ENCODE measurements around the gene ACSL1.
A peak's percentile ranks its signal among the peaks of the same experiment; 100 is the strongest.
"Not testable (repeated sequence)": the region's sequence is repeated elsewhere in the genome, so short reads cannot be mapped to it uniquely, and the experiment has no call there.

ACSL1 gene

GRCh38 chr4:184756399-184756798, 69.4 kb downstream of the ACSL1 start:
- no peak for DNase-seq (ENCODE audit: low read depth in 3 of 3, low spot score in 1 of 3)

GRCh38 chr4:184755278-184755677, 70.5 kb downstream of the ACSL1 start:
- DNase-seq (ENCODE audit: low read depth in 3 of 3, low spot score in 1 of 3): no peak

GRCh38 chr4:184752496-184753275, 73.1 kb downstream of the ACSL1 start:
- DNase-seq (ENCODE audit: low read depth in 3 of 3, low spot score in 1 of 3): no peak

GRCh38 chr4:184751585-184751956, 74.2 kb downstream of the ACSL1 start:
- no peak for DNase-seq (ENCODE audit: low read depth in 3 of 3, low spot score in 1 of 3)

- no peak for DNase-seq (ENCODE audit: low read depth in 3 of 3, low spot score in 1 of 3)
These were observed 74.7 kb downstream of the ACSL1 start for GRCh38 chr4:184750926-184751584.

- no peak for DNase-seq (ENCODE audit: low read depth in 3 of 3, low spot score in 1 of 3)
These were observed 77.5 kb downstream of the ACSL1 start for GRCh38 chr4:184748251-184748652.

GRCh38 chr4:184747034-184747830, 78.5 kb downstream of the ACSL1 start:
- DNase-seq (ENCODE audit: low read depth in 3 of 3, low spot score in 1 of 3): no peak

GRCh38 chr4:184745831-184746795, 79.7 kb downstream of the ACSL1 start:
- peak; percentile 26 to 48 (median 43) for DNase-seq (ENCODE audit: low read depth in 3 of 3, low spot score in 1 of 3)

GRCh38 chr4:184744236-184744635, 81.5 kb downstream of the ACSL1 start:
- no peak for DNase-seq (ENCODE audit: low read depth in 3 of 3, low spot score in 1 of 3)

- no peak for DNase-seq (ENCODE audit: low read depth in 3 of 3, low spot score in 1 of 3)
These were observed 82.1 kb downstream of the ACSL1 start for GRCh38 chr4:184743650-184744049.

GRCh38 chr4:184741651-184742050, 84.1 kb downstream of the ACSL1 start:
- DNase-seq (ENCODE audit: low read depth in 3 of 3, low spot score in 1 of 3): not testable (repeated sequence)

- no peak for DNase-seq (ENCODE audit: low read depth in 3 of 3, low spot score in 1 of 3)
These were observed 84.8 kb downstream of the ACSL1 start for GRCh38 chr4:184740980-184741391.

- not testable (repeated sequence) for DNase-seq (ENCODE audit: low read depth in 3 of 3, low spot score in 1 of 3)
These were observed 86.2 kb downstream of the ACSL1 start for GRCh38 chr4:184739575-184739974.

- DNase-seq (ENCODE audit: low read depth in 3 of 3, low spot score in 1 of 3): no peak
These were observed 91.0 kb downstream of the ACSL1 start for GRCh38 chr4:184734758-184735157.

- peak; percentile 86 to 94 (median 92) for DNase-seq (ENCODE audit: low read depth in 3 of 3, low spot score in 1 of 3)
These were observed 91.9 kb downstream of the ACSL1 start, which contains the start of gene CENPU for GRCh38 chr4:184733654-184734524. Gene CENPU, minus strand, starts transcription at chr4:184734096. Its CDS starts 34 bp downstream, at chr4:184734062.

- no peak for DNase-seq (ENCODE audit: low read depth in 3 of 3, low spot score in 1 of 3)
These were observed 93.6 kb downstream of the ACSL1 start for GRCh38 chr4:184732126-184732525.

GRCh38 chr4:184731056-184731455, 94.7 kb downstream of the ACSL1 start:
- DNase-seq (ENCODE audit: low read depth in 3 of 3, low spot score in 1 of 3): no peak

- no peak for DNase-seq (ENCODE audit: low read depth in 3 of 3, low spot score in 1 of 3)
These were observed 95.8 kb downstream of the ACSL1 start for GRCh38 chr4:184729946-184730345.

GRCh38 chr4:184728858-184729257, 96.9 kb downstream of the ACSL1 start:
- no peak for DNase-seq (ENCODE audit: low read depth in 3 of 3, low spot score in 1 of 3)

GRCh38 chr4:184727430-184727829, 98.3 kb downstream of the ACSL1 start:
- no peak for DNase-seq (ENCODE audit: low read depth in 3 of 3, low spot score in 1 of 3)

All from stimulated activated CD4-positive, alpha-beta T cell treated with anti-CD3 and anti-CD28 coated beads, TNF-alpha, amount 100 ng/mL, for 1 hour (primary cell).